Measurements from ENCODE around the gene DIABLO.

- TF ChIP-seq MYC (IDR thresholded peaks at IDR 0.05; ENCODE audit: low read depth, low read length) = no peak
- TF ChIP-seq, protein P1, sequence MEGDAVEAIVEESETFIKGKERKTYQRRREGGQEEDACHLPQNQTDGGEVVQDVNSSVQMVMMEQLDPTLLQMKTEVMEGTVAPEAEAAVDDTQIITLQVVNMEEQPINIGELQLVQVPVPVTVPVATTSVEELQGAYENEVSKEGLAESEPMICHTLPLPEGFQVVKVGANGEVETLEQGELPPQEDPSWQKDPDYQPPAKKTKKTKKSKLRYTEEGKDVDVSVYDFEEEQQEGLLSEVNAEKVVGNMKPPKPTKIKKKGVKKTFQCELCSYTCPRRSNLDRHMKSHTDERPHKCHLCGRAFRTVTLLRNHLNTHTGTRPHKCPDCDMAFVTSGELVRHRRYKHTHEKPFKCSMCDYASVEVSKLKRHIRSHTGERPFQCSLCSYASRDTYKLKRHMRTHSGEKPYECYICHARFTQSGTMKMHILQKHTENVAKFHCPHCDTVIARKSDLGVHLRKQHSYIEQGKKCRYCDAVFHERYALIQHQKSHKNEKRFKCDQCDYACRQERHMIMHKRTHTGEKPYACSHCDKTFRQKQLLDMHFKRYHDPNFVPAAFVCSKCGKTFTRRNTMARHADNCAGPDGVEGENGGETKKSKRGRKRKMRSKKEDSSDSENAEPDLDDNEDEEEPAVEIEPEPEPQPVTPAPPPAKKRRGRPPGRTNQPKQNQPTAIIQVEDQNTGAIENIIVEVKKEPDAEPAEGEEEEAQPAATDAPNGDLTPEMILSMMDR (IDR thresholded peaks at IDR 0.05; ENCODE audit: low read depth, low read length) = no peak
Measured at GRCh38 chr12:122195405-122195804, 30.4 kb downstream of the DIABLO start.

Data from NB4 (cell line).